ENCODE measurements around the gene RNF11.

RNF11 gene

DNA sequence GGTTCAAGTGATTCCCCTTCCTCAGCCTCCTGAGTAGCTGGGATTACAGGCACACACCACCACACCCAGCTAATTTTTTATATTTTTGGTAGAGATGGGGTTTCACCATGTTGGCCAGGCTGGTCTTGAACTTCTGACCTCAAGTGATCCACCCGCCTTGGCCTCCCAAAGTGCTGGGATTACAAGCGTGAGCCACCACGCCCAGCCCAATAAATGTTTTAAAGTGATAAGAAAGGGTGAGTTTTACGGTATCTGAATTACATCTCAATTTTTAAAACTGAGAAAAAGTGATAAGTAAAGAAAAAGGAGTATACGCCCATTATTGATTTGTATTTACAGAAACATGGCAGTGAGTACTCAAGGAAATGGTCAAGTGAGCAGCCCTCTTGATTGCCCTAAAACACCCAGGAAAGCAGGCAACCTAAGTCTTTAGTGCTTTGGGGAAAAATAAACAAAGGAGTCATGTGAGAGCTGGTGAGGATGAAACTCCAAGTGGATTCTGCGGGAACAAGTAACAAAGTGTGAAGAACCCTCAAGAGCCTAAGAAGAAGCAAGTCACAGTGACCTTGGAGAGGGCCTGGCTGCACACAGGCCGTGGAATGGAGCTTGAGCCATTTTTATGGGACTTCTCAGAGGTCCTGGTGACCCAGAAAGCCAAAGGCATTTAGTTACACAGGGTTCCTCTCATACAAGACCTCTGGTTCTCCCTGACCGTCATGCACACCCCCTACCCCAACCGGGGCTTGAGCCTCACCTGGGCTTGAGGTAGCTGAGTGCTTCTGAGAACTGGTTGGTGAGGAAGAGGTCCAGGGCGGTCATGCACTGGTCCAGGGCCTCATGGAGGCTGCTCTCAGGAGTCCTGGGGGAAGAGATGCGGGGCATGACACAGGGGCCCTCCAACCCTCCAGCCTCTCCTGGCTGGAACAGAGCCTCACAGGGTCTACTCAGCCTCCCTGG is 85.2 kb downstream of the RNF11 start:
- DNase-seq, result no peak

DNA sequence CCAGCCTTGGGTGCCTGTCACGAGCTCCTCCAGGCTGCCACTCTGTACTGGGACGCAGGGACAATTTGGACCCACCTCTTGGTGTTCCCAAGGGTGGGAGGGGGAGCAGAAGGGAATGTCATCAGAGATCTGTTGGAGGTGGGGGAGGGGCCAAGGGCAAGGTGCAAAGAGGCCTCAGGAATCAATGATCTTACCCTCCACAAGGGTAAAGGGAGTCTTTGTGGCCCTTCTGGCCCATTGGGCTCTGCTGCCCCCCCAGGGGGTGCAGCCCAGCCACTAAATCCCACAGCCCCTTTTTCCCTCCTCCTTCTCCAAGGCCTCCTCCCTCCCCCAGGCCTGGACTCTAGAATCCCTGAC is 85.8 kb downstream of the RNF11 start:
- DNase-seq, result no peak

DNA sequence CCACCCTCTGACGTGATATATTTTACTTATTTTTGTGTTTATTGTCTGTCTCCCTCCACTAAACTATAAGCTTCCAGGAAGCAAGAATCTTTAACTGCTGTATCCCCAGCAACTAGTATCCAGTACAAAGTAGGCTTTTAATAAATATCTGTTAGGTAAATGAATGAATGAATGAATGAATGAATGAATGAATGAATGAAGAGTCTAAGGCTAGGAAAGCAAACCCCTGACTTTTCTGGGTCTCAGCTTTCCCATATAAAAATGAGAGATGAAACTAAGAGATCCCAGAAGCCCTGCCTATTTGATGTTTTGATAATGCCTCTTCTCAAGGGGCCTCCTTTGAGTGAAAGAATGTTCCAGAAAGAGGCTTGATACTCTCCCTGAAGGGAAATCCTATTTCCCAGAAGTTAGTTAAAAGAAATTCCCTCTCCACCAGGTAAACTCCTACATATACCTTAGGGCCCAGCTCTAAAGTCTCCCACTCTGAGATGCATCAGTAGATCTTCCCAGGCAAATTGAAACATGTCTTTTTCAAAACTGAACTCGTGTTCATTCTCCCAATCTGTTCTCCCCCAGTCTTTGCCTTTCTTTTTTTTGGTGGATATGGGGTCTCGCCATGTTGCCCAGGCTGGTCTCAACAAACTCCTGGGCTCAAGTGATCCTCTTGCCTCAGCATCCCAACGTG is 86.5 kb downstream of the RNF11 start:
- DNase-seq, result no peak
